Activated CD8-positive, alpha-beta memory T cell treated with anti-CD3 and anti-CD28 coated beads, Interleukin-2, amount 50 U/mL, for 1 hour (primary cell): ENCODE results near the gene HOXC6.

Experiments
- DNase-seq: peaks from one replicate; pipeline ENCODE4 v3.0.0-alpha.2; 2020; ENCODE audit errors: extremely low read depth

HOXC6 gene

DNA sequence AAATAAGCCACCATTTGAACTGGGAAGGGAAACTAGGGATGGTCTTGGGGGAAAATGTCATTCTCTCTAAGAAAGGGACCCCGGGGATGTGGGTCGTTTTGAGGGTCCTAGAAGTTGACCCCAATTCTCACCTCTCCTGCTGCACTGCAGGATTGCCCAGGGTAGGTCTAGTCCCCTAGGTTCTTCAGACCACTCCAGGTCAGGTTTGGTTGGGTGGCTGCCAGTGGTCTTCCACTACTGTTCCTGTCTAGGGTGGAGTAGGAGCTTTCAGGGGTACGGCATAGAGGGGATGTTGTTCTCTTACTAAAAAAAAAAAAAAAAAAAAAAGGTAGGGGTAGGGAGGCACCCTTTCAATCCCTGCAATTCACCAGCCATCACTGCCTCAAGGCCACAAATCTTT lies 12.2 kb upstream of the HOXC6 start:
- DNase-seq, result no peak

DNA sequence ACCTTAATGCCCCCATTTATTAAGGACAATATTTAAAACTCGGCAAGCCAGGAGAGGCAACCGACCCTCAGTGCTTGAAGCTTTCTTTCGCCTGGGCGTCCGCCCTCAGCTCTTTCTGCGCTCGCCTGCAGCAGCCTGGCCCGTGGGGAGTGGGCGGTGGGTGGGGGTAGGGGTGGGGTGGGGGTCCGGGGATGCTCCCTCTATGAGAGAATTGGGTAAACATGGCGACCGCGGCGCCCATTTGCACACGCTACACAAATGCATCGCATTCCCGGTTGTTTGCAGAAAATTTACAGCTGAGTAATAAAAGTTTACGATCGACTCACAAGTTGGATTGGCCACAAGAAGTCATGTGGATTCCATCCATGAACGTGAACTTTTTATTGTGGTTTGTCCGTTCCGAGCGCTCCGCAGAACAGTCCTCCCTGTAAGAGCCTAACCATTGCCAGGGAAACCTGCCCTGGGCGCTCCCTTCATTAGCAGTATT lies 11.7 kb upstream of the HOXC6 start:
- DNase-seq, result no peak

GRCh38 chr12:54017027-54017788 lies 11.0 kb upstream of the HOXC6 start:
- no peak for DNase-seq

- DNase-seq, result peak; percentile 14
These were observed 10.3 kb upstream of the HOXC6 start for GRCh38 chr12:54017878-54018467.

DNA sequence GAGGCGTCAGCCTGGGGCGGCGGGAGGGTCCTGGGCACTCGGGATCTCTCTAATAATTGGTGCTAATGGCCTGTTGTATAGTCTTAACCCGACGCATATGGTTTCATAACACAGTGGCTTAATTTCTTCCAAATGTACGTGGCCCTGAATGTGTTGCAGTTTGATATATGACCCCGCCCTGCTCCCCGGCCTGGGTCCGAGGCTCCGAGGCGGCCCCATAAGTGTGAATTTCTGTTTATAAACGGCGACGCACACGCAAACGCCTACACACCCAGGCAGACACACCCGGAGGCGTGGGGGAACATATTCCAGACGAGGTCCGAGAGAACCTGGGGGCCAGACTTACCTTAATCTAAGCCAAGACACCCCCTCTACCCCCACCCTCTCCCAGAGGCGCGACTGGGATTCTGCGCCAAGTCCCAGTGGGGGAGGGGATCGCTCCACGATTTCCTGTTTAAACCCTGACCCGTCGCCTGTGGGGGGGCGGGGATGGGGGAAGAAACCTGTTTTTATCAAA lies 9.7 kb upstream of the HOXC6 start:
- no peak for DNase-seq

DNA sequence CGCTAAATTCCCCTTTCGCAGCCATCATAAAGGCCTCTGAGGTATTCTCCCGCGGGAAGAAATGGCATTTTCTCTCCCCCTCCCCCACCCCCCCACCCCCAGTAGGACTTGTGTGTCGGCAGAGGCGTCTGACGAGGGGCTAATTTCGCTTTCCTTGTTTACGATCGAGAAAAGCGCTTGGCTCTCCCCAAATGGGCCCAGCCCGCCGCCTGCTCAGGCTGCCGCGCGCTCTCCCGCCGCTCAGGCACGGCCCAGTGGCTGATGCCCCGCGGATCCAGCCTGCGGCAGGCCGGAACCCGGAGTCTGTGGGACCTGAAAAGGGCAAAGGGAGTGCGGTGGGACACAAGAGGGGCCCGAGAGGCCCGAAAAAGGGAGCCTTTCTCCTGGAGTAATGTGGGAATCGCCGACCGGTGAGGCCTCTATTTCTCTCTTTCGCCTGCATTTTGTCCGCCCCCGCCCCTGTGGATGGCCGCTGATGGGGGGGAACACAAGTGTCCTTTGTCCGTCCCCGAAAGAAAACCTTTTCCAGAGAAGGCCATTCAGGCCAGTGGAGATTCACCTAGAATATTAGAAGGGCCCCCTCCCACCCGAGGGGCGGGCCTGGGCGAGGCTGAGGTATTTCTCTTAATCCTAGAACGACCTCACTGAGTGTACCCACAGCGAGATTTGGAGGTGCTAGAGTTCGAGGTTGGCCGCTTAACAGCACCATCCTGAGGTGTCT lies 9.0 kb upstream of the HOXC6 start:
- DNase-seq, result no peak

GRCh38 chr12:54019924-54020590 lies 8.2 kb upstream of the HOXC6 start:
- no peak for DNase-seq

DNA sequence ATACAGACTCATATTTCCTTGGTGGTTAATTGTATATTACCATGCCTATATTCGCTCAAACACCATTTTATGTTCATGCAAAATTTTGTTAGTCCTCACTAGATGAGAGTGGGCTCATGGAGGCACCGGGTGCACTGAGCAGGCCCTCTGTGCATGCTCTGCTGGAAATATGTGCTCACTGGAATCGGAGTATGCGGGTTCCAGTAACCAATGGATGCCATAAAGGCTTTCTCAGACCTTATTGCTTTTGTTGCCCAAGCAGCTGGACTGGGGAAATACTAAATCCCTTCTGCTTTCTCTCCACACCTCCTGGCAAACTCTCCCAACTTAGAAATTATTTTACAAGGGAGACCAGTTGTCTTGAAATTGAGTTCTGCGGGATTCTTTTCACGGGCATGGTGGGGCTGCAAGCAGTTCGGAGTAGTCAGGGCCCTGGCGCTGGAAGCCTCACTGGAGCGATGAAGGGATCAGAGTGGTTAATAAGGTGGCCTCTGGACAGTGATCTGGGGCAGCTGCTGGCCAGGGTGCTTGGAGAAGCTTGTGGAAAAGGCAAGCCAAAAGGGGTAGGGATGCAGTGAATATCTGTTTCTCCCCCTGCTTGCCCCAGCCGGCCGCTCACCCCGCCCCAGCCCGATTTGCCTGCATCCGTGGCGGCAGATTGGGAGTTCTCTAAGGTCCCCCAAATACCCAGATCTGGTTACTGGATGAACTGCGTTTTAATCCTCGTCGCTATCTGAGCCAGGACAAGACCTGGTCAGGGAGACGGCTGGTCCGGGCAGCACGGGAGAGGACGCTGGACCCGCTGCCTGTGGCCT lies 7.4 kb upstream of the HOXC6 start:
- no peak for DNase-seq

GRCh38 chr12:54021432-54022013 lies 6.7 kb upstream of the HOXC6 start:
- DNase-seq, result no peak

- no peak for DNase-seq
These were observed 5.0 kb upstream of the HOXC6 start for GRCh38 chr12:54022960-54023884.

GRCh38 chr12:54024127-54024526 lies 4.1 kb upstream of the HOXC6 start:
- DNase-seq, result no peak

- no peak for DNase-seq
These were observed 3.5 kb upstream of the HOXC6 start for GRCh38 chr12:54024581-54025305.

DNA sequence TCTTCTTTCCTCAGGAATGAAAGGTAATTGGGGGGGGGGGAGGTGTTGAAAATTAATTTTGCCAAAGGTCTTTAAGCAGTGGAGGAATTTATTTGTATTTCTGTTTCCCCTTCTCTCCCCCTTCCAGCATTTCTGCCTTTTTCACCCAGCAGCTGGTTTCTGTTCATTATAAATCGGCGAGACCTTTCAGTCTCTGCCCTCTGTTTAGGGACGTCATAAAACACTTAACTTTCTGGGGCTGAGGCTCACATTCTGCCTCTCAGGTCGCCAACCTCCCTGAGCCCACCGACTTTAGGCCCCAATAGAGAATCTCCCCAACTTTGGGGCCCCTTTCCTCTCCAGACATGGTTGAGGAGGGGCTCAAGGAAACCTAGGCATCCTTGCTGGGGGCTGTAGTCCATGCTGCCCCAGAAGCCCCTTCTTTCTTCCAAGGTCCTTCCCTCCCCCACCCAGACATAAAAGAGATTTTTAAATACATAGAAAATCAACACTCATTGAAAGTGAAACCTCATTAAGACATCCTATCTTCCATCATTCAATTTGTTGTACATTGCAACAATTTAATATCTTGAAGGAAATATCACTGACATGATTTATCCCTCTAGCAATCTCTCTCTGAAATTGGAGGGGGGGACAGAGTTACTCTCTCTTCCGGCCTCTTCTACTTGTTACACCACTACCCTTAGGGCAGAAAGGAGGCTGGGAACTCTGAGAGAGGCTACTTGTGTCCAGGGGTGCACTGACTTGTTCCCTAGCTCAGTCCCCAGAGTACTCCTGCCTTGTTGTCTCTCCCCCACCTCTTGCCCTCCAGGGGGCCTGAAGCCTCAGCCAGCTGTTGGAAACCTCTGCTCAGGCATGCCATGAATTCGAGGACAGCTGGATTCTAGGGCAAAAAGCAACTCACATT lies 2.5 kb upstream of the HOXC6 start:
- DNase-seq, result no peak

- no peak for DNase-seq
These were observed 1.4 kb upstream of the HOXC6 start for GRCh38 chr12:54026640-54027441.

- no peak for DNase-seq
These were observed 826 bp upstream of the HOXC6 start for GRCh38 chr12:54027442-54027786.

- DNase-seq, result no peak
These were observed 1.5 kb downstream of the HOXC6 start for GRCh38 chr12:54029529-54030441.
